HL-60 (cell line): ENCODE data around the gene PLAAT3.

Experiments
- DNase-seq, 2 experiments: peaks; one replicate each; pipeline ENCODE4 v3.0.0-alpha.2; 2010 to 2020; ENCODE audit warnings: low read depth in 1 of 2, low spot score in 1 of 2
- H3K27ac ChIP-seq: fragments of 250-450 bp; sonication (Bioruptor Pico); replicated peaks from 2 replicates; pipeline ENCODE4 v1.5.1; 2020; ENCODE audit warnings: mild to moderate bottlenecking, moderate library complexity
- H3K27me3 ChIP-seq: fragments of 250-450 bp; sonication (Bioruptor Pico); 2 replicates; pipeline ENCODE4 v1.5.1; 2021; ENCODE audit warnings: mild to moderate bottlenecking, moderate library complexity; ENCODE audit not compliant: insufficient read depth, poor library complexity, severe bottlenecking
- H3K4me3 ChIP-seq: replicated peaks from 2 replicates; pipeline ENCODE4 v1.5.1; 2011; ENCODE audit warnings: mild to moderate bottlenecking, control low read depth, low read length; ENCODE audit not compliant: insufficient read depth
- GABPA ChIP-seq: IDR thresholded peaks from 2 replicates; pipeline ENCODE4 v1.6.1; 2012; ENCODE audit warnings: low read depth
- POLR2AphosphoS5 ChIP-seq: IDR thresholded peaks from 2 replicates; pipeline ENCODE4 v1.6.1; 2012; ENCODE audit warnings: low read depth
- SPI1 ChIP-seq: IDR thresholded peaks from 2 replicates; pipeline ENCODE4 v1.6.1; 2012; ENCODE audit warnings: low read depth, mild to moderate bottlenecking, borderline replicate concordance
- TF ChIP-seq, protein P1 (sequence below): IDR thresholded peaks from one replicate; pipeline ENCODE4 v1.5.1; 2011; ENCODE audit warnings: low read length, control low read depth, inconsistent platforms; ENCODE audit not compliant: insufficient read depth
- TF ChIP-seq, protein P2 (sequence below): IDR thresholded peaks from 2 replicates; pipeline ENCODE4 v1.6.1; 2012; ENCODE audit warnings: low read depth; ENCODE audit not compliant: insufficient replicate concordance

Gene PLAAT3

DNA sequence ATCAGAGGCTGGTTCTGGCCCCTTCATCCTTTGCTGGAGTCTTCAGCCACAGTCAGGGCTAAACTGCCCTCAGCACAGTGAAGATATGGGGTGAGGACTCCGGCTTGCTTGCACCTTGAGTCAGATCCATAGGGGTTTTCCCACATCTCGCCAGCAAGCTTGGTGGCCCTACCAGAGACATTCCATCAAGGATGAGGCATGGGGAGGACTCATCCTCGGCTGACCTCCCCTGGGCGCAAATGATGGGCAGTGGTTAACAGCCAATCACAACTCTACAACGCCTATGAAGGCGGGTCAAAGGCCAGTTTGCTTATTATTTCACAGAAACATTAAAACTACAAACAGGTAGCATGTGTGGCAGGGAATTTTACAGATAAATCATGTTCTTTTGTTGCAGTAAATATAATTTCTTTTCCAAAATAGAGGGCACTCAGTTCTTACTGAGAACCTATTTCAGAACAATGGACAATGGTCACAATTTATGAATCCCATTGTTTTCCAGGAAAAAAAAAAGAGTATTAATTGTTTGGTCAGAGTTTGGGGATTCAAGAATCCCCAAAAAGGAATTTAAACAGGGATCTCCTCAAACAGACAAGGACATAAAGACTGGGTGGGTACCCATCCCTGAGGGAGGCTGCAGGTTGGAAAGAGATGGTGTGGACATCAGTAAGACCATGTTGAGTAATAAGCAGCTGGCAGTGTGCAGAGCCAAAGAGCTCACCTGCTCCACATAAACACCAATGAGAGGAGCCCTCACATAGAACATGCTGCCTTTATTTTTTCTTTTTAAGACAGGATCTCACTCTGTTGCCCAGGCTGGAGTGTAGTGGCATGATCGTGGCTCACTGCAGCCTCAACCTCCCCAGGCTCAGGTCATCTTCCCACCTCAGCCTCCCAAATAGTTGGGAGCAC lies 14.8 kb downstream of the PLAAT3 start:
- no peaks in the 10 kb centered on the region for H3K27me3 ChIP-seq
- DNase-seq: no peak
- no peak for TF ChIP-seq SPI1
- TF ChIP-seq, protein P1, sequence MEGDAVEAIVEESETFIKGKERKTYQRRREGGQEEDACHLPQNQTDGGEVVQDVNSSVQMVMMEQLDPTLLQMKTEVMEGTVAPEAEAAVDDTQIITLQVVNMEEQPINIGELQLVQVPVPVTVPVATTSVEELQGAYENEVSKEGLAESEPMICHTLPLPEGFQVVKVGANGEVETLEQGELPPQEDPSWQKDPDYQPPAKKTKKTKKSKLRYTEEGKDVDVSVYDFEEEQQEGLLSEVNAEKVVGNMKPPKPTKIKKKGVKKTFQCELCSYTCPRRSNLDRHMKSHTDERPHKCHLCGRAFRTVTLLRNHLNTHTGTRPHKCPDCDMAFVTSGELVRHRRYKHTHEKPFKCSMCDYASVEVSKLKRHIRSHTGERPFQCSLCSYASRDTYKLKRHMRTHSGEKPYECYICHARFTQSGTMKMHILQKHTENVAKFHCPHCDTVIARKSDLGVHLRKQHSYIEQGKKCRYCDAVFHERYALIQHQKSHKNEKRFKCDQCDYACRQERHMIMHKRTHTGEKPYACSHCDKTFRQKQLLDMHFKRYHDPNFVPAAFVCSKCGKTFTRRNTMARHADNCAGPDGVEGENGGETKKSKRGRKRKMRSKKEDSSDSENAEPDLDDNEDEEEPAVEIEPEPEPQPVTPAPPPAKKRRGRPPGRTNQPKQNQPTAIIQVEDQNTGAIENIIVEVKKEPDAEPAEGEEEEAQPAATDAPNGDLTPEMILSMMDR: no peak
- no peak for TF ChIP-seq POLR2AphosphoS5
- TF ChIP-seq, protein P2, sequence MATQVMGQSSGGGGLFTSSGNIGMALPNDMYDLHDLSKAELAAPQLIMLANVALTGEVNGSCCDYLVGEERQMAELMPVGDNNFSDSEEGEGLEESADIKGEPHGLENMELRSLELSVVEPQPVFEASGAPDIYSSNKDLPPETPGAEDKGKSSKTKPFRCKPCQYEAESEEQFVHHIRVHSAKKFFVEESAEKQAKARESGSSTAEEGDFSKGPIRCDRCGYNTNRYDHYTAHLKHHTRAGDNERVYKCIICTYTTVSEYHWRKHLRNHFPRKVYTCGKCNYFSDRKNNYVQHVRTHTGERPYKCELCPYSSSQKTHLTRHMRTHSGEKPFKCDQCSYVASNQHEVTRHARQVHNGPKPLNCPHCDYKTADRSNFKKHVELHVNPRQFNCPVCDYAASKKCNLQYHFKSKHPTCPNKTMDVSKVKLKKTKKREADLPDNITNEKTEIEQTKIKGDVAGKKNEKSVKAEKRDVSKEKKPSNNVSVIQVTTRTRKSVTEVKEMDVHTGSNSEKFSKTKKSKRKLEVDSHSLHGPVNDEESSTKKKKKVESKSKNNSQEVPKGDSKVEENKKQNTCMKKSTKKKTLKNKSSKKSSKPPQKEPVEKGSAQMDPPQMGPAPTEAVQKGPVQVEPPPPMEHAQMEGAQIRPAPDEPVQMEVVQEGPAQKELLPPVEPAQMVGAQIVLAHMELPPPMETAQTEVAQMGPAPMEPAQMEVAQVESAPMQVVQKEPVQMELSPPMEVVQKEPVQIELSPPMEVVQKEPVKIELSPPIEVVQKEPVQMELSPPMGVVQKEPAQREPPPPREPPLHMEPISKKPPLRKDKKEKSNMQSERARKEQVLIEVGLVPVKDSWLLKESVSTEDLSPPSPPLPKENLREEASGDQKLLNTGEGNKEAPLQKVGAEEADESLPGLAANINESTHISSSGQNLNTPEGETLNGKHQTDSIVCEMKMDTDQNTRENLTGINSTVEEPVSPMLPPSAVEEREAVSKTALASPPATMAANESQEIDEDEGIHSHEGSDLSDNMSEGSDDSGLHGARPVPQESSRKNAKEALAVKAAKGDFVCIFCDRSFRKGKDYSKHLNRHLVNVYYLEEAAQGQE: no peak
- no peak for TF ChIP-seq GABPA
- H3K4me3 ChIP-seq: no peak overlapping the region
- no peak overlapping the region for H3K27ac ChIP-seq

DNA sequence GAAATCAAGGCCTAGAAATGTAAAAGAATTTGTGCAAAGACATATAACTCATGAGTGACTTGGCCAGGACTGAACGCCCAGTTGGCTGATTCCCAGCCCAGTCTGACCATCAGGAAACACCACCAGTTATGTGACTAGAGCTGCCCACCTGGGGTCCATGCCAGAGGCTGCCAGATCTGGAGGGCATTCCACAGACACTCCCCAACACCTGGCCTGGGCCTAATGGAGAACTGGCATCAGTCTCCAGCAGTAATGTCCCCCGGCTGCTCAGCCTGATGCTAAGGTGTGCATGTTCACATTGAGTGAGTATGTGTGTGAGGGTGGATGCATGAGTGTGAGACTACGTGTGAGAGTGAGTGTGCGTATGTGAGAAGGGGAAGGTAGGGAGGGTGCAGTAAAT lies 15.7 kb downstream of the PLAAT3 start:
- no peak overlapping the region for H3K27ac ChIP-seq
- TF ChIP-seq SPI1 (no peak), GABPA (no peak), POLR2AphosphoS5 (no peak)
- TF ChIP-seq, protein P2: no peak
- TF ChIP-seq, protein P1: no peak
- DNase-seq: no peak
- no peaks in the 10 kb centered on the region for H3K27me3 ChIP-seq
- H3K4me3 ChIP-seq: no peak overlapping the region

DNA sequence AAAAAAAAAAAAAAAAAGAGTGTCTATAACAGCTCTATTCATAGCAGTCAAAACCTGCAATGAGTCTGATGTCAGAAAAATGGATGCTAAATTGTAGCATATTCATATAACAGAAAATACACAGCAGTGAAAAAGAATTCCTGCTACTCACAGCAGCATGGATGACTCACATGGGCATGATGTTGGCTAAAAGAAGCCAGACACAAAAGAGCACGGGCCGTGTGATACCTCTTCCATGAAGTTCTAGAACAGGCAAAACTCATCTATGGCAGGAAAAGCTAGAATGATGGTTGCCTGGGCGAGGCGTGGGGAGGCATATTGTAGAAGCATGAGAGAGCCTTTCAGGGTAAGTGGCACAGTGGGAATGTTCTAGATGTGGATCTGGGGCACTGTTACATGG lies 18.9 kb downstream of the PLAAT3 start:
- no peak for TF ChIP-seq POLR2AphosphoS5
- no peak for TF ChIP-seq GABPA
- TF ChIP-seq, protein P1: no peak
- TF ChIP-seq, protein P2: no peak
- no peak for TF ChIP-seq SPI1
- Histone ChIP-seq H3K27ac (no peak overlapping the region), H3K27me3 (no peaks in the 10 kb centered on the region), H3K4me3 (no peak overlapping the region)
- no peak for DNase-seq
